GM12878 (cell line): ENCODE measurements around the gene FRMPD2. TPM values are rescaled to one million over a fixed set of nuclear protein-coding genes. Genes with fewer than 3 reads are reported as not detected.

Source experiments
- CEBPZ ChIP-seq: fragments of 150-350 bp; IDR thresholded peaks from 2 replicates; pipeline ENCODE4 v1.6.1; 2016; ENCODE audit warnings: low read depth, low read length
- CHD4 ChIP-seq: fragments of 200-600 bp; sonication (generic); IDR thresholded peaks from 2 replicates; pipeline ENCODE4 v1.6.1; 2016; ENCODE audit warnings: mild to moderate bottlenecking
- PML ChIP-seq: IDR thresholded peaks from 2 replicates; pipeline ENCODE4 v1.6.1; 2012; ENCODE audit warnings: low read length, inconsistent platforms
- ZBTB11 ChIP-seq: fragments of 450-650 bp; formaldehyde crosslinking; IDR thresholded peaks from 2 replicates; pipeline ENCODE4 v1.5.0; 2022; ENCODE audit warnings: mild to moderate bottlenecking, missing genetic modification characterization
- ZNF207 ChIP-seq: fragments of 450-650 bp; IDR thresholded peaks from 2 replicates; pipeline ENCODE4 v1.6.1; 2014; ENCODE audit warnings: antibody characterized with exemption, mild to moderate bottlenecking, borderline replicate concordance
- ZNF622 ChIP-seq: fragments of 450-650 bp; IDR thresholded peaks from 2 replicates; pipeline ENCODE4 v1.6.1; 2017; ENCODE audit warnings: mild to moderate bottlenecking, inconsistent platforms
- polyA plus RNA-seq, 11 experiments: library from polyadenylated mRNA; depleted of rRNA in 4 of 11; unstranded in 6 of 11; stranded (reverse) in 5 of 11; fragments of >200 nt; fragmentation: Nextera tagmentation in 4 of 11; fragmentation: Illumina TruSeq in 1 of 11; extraction: Ambion mirVana in 4 of 11; extraction: Trizol in 1 of 11; gene quantifications; 1 replicate in 1 of 11; 2 replicates in 10 of 11; pipeline versions ENCODE4 v1.2.1 to v1.2.3, GENCODE V29; 2011 to 2016; ENCODE audit warnings: inconsistent platforms in 2 of 11, missing spikeins in 2 of 11, low read depth in 1 of 11
- total RNA-seq, 4 experiments: library from RNA; depleted of rRNA in 3 of 4; stranded (reverse); fragments of >200 nt in 3 of 4; fragmentation: Illumina TruSeq in 1 of 4; extraction: Trizol in 1 of 4; gene quantifications; 2 replicates each; pipeline versions ENCODE4 v1.2.1 to v1.2.3, GENCODE V29; 2013 to 2021

The FRMPD2 gene
- total and polyA plus RNA-seq, 10 of the 15 experiments (the other 5 are each of a cell fraction or from before 2014, with no cell fraction given): 0.38 to 5.7 (median 1.4) TPM

GRCh38 chr10:48274636-48275035 lies at the start of gene FRMPD2 (continued):
- TF ChIP-seq CEBPZ (no peak), ZNF207 (no peak), PML (no peak), CHD4 (no peak), ZBTB11 (CRISPR knock-in tag) (no peak), ZNF622 (no peak)
